ENCODE results near the gene PRKN. TPM values are rescaled to one million over a fixed set of nuclear protein-coding genes. Genes with fewer than 3 reads are reported as not detected.
"Not testable (repeated sequence)": the region's sequence is repeated elsewhere in the genome, so short reads cannot be mapped to it uniquely, and the experiment has no call there.

Gene PRKN
- polyA plus RNA-seq, 1 donor from 2014 or later = 1.2 TPM

DNA sequence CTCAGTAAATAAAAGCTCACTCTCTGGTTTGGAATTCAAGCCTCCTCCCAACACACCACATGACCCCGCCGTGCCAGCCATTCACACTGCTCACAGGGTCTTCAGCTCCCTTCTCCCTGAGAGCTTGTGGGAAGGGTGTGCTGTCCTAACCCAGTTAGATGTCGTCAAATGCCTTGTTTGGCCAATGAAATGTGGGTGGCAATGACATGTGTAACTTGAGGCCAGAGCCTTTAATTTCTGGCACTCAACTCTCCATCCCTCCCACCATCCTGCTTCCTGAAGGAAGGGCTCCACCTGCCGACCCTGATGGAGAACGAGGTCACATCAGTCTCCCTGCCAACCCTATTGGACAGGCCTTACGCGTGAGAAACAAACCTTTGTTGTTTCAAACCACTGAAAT, 1229.2 kb downstream of the PRKN start:
- no peaks in the 10 kb centered on the region for H3K9me3 ChIP-seq (ENCODE audit: low read length)
- no peak overlapping the region for H3K9ac ChIP-seq (ENCODE audit: low read length)
- H3K4me2 ChIP-seq (ENCODE audit: low read length) = no peak overlapping the region
- H3K36me3 ChIP-seq (ENCODE audit: insufficient read depth, low read length) = no peaks in the 10 kb centered on the region
- H3K9me2 ChIP-seq (ENCODE audit: insufficient read depth, low read length) = no peaks in the 10 kb centered on the region
- no peaks in the 10 kb centered on the region for H3F3A ChIP-seq (ENCODE audit: insufficient read depth, low read length, poor library complexity, severe bottlenecking)
- H2AFZ ChIP-seq (ENCODE audit: low read depth, low read length) = no peak overlapping the region
- TF ChIP-seq RAD21 (conservative IDR thresholded peaks at IDR 0.05) (no peak), SMC3 (conservative IDR thresholded peaks at IDR 0.05; ENCODE audit: poor library complexity) (no peak), EZH2 (IDR thresholded peaks at IDR 0.05; ENCODE audit: borderline replicate concordance, insufficient read depth, low read length, poor library complexity, severe bottlenecking) (no peak), EP300 (conservative IDR thresholded peaks at IDR 0.05; ENCODE audit: poor library complexity, severe bottlenecking) (no peak), POLR2AphosphoS5 (IDR thresholded peaks at IDR 0.05) (no peak), REST (IDR thresholded peaks at IDR 0.05; ENCODE audit: borderline replicate concordance) (no peak), MXI1 (conservative IDR thresholded peaks at IDR 0.05; ENCODE audit: poor library complexity, severe bottlenecking) (no peak), TAF1 (IDR thresholded peaks at IDR 0.05; ENCODE audit: low read depth) (no peak)
- TF ChIP-seq, protein P1, sequence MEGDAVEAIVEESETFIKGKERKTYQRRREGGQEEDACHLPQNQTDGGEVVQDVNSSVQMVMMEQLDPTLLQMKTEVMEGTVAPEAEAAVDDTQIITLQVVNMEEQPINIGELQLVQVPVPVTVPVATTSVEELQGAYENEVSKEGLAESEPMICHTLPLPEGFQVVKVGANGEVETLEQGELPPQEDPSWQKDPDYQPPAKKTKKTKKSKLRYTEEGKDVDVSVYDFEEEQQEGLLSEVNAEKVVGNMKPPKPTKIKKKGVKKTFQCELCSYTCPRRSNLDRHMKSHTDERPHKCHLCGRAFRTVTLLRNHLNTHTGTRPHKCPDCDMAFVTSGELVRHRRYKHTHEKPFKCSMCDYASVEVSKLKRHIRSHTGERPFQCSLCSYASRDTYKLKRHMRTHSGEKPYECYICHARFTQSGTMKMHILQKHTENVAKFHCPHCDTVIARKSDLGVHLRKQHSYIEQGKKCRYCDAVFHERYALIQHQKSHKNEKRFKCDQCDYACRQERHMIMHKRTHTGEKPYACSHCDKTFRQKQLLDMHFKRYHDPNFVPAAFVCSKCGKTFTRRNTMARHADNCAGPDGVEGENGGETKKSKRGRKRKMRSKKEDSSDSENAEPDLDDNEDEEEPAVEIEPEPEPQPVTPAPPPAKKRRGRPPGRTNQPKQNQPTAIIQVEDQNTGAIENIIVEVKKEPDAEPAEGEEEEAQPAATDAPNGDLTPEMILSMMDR (IDR thresholded peaks at IDR 0.05; ENCODE audit: poor library complexity, severe bottlenecking) = no peak
- H3K27me3 ChIP-seq (ENCODE audit: insufficient read depth, low read depth, low read length) = no peaks in the 10 kb centered on the region
- no peak overlapping the region for H3K4me3 ChIP-seq (ENCODE audit: low read length)
- no peaks in the 10 kb centered on the region for H3K79me2 ChIP-seq (replicated peaks; ENCODE audit: insufficient read depth, low read length)
- H3K27ac ChIP-seq (ENCODE audit: low read length) = no peak overlapping the region
- H4K20me1 ChIP-seq (ENCODE audit: insufficient read depth) = no peaks in the 10 kb centered on the region

- H2AFZ ChIP-seq (ENCODE audit: low read depth, low read length) = no peak overlapping the region
- H3K4me2 ChIP-seq (ENCODE audit: low read length) = no peak overlapping the region
- no peaks in the 10 kb centered on the region for H3F3A ChIP-seq (ENCODE audit: insufficient read depth, low read length, poor library complexity, severe bottlenecking)
- H3K4me3 ChIP-seq (ENCODE audit: low read length) = no peak overlapping the region
- no peaks in the 10 kb centered on the region for H4K20me1 ChIP-seq (ENCODE audit: insufficient read depth)
- H3K9me3 ChIP-seq (ENCODE audit: low read length) = no peaks in the 10 kb centered on the region
- H3K27me3 ChIP-seq (ENCODE audit: insufficient read depth, low read depth, low read length) = no peaks in the 10 kb centered on the region
- no peak for TF ChIP-seq RAD21 (conservative IDR thresholded peaks at IDR 0.05)
- no peak for TF ChIP-seq TAF1 (IDR thresholded peaks at IDR 0.05; ENCODE audit: low read depth)
- no peak for TF ChIP-seq MXI1 (conservative IDR thresholded peaks at IDR 0.05; ENCODE audit: poor library complexity, severe bottlenecking)
- no peak for TF ChIP-seq EZH2 (IDR thresholded peaks at IDR 0.05; ENCODE audit: borderline replicate concordance, insufficient read depth, low read length, poor library complexity, severe bottlenecking)
- TF ChIP-seq, protein P1 (IDR thresholded peaks at IDR 0.05; ENCODE audit: poor library complexity, severe bottlenecking) = no peak
- no peak for TF ChIP-seq REST (IDR thresholded peaks at IDR 0.05; ENCODE audit: borderline replicate concordance)
- TF ChIP-seq POLR2AphosphoS5 (IDR thresholded peaks at IDR 0.05) = no peak
- no peak for TF ChIP-seq SMC3 (conservative IDR thresholded peaks at IDR 0.05; ENCODE audit: poor library complexity)
- no peak for TF ChIP-seq EP300 (conservative IDR thresholded peaks at IDR 0.05; ENCODE audit: poor library complexity, severe bottlenecking)
- H3K9me2 ChIP-seq (ENCODE audit: insufficient read depth, low read length) = no peaks in the 10 kb centered on the region
- no peaks in the 10 kb centered on the region for H3K36me3 ChIP-seq (ENCODE audit: insufficient read depth, low read length)
- H3K79me2 ChIP-seq (replicated peaks; ENCODE audit: insufficient read depth, low read length) = no peaks in the 10 kb centered on the region
- H3K9ac ChIP-seq (ENCODE audit: low read length) = no peak overlapping the region
- no peak overlapping the region for H3K27ac ChIP-seq (ENCODE audit: low read length)
Observed at GRCh38 chr6:161496941-161497340, 1230.6 kb downstream of the PRKN start.

DNA sequence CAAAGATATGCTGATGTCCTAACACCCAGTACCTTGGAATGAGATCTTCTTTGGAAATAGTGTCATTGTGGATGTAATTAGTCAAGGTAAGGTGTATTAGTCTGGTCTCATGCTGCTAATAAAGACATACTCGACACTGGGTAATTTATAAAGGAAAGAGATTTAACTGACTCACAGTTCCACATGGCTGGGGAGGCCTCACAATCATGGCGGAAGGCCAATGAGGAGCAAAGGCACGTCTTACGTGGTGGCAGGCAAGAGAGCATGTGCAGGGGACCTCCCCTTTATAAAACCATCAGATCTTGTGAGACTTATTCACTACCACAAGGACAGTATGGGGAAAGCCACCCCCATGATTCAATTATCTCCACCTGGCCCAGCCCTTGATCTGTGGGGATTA, 1231.3 kb downstream of the PRKN start:
- not testable (repeated sequence) for H4K20me1 ChIP-seq (ENCODE audit: insufficient read depth); H3K4me2 ChIP-seq (ENCODE audit: low read length); H3F3A ChIP-seq (ENCODE audit: insufficient read depth, low read length, poor library complexity, severe bottlenecking); H3K36me3 ChIP-seq (ENCODE audit: insufficient read depth, low read length); H3K27ac ChIP-seq (ENCODE audit: low read length); H3K4me3 ChIP-seq (ENCODE audit: low read length); H3K9ac ChIP-seq (ENCODE audit: low read length); H3K9me2 ChIP-seq (ENCODE audit: insufficient read depth, low read length); H3K9me3 ChIP-seq (ENCODE audit: low read length); H2AFZ ChIP-seq (ENCODE audit: low read depth, low read length); H3K79me2 ChIP-seq (replicated peaks; ENCODE audit: insufficient read depth, low read length); H3K27me3 ChIP-seq (ENCODE audit: insufficient read depth, low read depth, low read length)

Measured in neural cell (in vitro differentiated cells).